Stimulated activated CD8-positive, alpha-beta memory T cell treated with anti-CD3 and anti-CD28 coated beads, Interleukin-15, amount 100 ng/mL, for 1 hour (primary cell): ENCODE results near the gene LRRC45.

Source experiments
- DNase-seq: peaks from one replicate; pipeline ENCODE4 v3.0.0-alpha.2; 2020; ENCODE audit warnings: low read depth

The LRRC45 gene

GRCh38 chr17:82063424-82064415 is 40.6 kb downstream of the LRRC45 start:
- DNase-seq: no peak

DNA sequence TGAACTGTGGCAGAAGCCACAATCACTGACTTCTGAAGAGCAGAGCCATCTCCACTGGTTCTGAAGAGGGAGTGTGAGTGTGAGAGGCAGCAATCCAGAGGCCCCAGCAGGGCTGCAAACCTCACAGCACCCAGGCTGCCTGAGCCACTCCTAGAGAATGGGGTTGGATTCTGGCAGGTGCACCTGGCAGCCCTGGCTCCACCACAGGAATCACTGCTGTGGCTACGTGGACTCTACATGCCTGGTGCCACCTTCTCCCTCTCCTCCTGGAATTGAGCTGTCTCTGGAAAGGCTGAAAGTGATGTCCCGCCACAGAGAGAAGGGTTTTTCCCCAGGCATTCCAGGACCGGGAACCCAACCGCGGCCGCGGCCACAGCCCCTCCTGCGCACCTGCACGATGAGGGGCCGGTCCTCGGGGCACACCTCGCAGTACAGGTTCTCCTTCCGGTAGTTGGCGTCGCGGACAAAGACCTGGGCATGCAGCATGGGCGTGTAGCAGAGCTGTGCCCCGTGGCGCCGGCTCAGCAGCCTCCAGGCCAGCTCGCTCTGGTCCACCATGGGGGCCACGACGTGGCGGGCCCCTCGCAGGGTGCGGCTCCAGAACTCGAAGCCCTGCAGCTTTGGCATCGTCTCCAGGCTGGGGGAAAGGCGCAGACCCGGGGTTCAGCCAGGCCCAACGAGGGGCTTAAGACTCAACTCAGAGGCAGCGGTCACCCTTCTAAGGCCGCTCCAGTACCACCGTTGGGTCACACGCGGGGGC is 41.5 kb downstream of the LRRC45 start:
- no peak for DNase-seq

- no peak for DNase-seq
Observed at GRCh38 chr17:82065193-82065637, 42.1 kb downstream of the LRRC45 start.

- DNase-seq: peak; percentile 31
Observed at GRCh38 chr17:82065638-82066303, 42.7 kb downstream of the LRRC45 start, which contains the start of gene DUS1L. DUS1L (minus strand) TSS chr17:82065804; CDS start chr17:82065059, 745 bp downstream.

DNA sequence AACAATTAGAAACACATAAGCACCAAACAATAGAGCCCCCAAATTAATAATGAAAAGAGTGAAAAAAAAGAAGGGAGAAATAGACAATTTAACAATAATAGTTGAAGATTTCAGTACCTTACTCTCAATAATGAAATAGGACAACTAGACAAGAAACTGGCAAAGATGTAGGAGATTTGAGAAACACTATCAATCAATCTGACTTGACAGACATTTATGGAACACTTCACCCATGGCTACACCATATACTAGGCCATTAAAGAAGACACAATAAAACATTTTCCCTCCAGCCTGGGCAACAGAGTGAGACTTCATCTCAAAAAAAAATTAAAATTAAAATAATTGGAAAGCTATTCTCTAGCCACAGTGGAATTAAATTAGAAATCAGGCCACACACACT is 47.5 kb downstream of the LRRC45 start:
- DNase-seq: no peak

GRCh38 chr17:82072827-82073226 is 49.7 kb downstream of the LRRC45 start:
- no peak for DNase-seq

DNA sequence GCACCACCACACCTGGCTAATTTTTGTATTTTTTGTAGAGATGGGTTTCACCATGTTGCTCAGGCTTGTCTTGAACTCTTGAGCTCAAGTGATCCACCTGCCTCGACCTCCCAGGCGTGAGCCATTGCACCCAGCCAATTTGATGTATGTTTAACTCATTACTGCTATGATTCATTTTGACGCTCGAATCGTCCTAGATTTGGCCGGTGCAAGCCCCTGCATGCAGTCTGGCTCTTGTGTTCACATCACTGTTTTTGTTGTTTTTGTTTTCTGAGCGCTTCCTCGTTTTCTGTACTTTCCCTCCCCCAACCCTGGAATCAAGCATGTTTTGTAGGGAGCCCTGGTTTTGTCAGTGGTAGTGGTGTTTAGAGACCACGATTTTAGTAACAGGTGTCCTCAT is 50.3 kb downstream of the LRRC45 start:
- no peak for DNase-seq

DNA sequence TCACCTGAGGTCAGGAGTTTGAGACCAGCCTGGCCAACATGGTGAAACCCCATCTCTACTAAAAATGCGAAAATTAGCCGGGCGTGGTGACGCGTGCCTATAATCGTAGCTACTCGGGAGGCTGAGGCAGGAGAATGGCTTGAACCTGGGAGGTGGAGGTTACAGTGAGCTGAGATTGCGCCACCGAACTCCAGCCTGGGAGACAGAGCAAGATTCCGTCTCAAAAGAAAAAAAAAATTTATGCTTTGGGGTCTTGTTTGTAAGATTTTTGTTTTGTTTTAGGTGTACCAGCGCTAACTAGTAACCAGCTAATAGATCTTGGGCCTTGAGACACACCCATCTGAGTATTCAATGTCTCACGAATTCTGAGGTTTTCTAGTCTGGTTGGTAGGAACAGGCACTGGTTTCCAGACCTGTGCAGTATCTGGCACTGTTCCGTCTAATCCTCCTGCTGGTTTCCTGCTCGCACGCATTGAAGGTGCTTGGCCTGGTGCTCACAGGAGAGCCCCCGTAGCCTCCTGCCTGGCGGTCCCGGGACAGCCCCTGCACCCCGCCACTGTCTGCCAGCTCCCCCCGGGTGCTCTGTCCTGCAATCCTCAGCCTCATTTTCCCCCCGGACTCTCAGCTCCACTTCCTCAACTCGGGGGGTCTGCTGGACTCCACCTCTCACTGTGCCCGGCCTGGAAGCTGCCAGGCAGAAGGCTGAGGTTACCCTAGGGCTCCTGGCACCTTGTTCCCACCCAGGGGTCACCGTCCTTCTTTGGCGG is 53.1 kb downstream of the LRRC45 start:
- no peak for DNase-seq

DNA sequence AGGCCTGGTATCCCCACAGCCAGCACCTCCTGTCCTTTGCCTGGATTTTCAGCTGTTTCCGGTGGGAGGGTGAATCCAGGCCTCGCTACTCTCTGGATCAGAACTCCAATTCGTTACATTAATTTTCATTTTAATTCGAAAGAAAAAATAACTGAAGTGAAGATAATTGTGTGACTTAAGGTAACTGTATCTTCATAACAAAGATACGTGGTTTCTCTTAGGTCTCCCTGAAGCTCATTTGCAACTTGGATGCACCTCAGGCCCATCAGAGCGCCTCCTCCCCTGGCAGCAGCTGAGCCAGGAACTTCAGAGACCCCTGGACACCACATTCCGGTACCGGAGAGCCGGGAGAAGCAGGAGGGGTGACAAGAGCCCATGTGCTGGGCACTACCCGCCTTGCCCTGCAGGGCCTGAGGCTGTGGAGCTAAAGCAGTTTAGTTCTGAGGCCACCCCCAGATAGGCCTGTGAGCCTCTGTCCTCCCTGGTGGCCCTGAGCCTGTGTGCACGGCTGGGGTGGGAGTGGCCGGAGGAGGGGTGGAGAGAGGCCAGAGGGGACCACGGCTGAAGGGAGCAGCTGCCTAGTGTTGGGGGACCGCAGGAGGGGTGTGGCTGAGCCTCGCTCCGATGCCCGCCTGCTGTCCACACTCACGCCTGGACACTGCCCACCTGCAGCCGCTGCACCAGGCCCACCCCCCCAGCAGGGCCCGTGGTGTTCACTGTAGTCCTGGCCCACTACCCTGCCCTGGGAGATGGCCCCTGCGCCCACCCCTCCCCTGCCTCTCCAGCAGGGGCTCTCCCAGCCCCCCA is 53.9 kb downstream of the LRRC45 start:
- no peak for DNase-seq

DNA sequence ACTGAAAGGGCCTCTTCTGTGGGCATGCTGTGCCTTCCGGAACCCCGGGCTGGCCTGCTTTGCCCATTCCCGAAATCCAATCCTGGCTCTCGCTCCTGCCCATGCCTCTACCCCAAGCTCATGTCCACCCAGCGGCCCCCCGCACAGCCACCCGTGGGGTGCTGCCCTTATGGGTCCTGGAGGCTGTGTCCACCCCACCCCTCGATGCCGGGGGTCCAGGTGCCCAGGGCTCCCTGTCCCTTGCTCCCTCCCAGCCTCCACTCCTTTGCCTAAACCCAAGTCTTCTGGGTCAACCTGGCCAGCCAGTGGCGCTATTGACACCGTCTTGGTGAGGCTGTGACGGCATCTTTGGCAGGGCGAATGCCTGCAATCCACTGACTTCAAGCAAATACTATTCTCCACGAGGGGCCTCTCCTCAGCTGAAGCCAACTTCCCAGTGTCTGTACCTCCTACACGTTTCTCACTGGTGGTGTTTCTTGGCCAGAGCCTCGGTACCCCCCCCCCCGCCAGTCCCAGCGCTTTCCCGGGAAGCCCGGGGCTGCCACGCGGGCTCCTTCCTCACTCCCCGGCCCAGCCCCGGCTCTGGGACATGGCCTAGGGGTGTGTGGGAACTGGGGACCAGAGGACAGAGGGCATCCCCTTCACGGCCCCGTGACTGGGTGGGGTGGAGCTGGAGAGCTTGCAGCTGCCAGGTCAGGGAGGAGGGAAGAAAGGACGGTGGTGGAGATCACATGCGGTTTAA is 54.7 kb downstream of the LRRC45 start:
- no peak for DNase-seq

DNA sequence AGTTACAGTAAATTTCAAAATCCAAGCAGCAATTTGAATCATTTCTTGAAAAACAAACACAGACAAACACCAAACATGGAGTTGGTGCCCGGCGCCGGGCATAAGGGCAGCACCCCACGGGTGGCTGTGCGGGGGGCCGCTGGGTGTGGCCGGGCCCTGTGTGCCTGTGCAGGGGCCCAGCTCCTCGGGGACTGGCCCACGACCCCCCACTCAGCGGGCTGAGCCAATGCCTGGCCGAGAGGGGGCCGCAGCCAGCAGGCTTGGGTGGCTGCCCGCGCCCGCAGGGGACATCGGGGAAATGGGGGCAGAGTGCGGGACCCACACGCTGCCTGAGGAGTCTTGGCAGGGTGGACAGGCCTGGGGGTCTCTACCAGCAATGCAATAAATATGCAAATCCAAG is 55.3 kb downstream of the LRRC45 start:
- DNase-seq: no peak

DNA sequence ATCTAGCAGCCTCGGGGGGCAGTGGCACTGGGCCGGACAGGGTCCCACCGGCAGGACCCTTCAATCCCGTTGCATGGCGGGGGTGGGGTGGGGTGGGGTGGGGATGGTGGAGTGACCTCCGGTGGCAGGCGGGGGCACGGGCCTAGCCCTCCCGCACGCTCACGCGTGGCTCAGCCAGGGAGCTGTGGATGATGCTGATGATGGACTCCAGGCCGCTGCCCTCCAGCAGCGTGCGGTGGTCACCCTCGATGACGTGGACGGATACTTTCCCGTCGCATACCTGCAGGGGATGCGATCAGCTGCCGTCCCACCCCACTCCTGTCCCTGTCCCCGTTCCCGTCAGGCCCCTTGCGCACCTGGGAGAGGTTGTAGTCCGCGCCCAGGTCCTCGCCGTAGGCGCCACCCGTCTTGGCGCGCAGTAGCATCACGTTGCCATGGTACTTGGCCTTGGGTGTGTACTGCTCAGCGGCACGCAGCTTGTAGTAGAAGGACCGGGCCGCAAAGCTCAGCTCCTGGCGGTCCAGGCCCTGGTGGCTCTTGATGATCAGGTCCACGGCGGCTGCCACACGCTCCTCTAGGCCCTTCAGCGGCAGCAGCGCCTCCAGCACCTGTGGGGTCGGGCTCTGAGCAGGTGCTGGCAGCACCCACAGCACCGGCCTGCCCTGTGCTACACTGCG is 56.0 kb downstream of the LRRC45 start:
- no peak for DNase-seq

DNA sequence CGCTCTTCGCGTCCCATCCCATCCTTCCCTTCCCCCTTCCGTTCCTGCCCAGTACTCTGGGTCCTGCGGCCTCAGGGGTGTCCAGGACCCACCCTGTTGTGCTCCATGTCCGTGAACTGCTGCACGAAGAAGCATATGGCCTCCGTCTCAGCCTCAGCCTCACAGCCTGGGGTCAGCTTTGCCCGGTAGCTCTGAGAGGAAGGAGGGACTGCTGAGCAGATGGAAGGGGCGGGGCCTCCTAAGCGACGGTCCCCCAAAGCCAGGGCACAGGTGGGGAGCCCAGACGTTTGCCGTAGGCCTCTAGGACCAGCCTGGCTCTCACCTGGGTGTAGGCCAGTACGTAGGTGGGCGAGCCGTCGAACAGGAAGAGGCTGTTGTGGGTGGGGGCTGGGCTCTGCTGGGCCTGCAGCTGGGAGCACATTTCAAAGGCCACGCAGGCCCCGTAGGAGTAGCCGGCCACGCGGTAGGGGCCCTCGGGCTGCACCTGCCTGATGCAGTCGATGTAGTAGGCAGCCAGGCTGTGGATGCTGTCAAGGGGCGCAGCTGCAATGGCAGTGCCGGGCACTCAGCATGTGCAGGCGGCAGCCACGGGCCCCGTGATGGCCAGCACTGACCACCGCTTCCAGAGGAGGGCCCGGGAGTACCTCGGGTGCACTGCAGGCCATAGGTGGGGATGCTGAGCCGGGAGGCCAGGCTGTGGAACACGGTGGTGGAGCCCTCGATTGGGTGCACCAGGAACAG is 57.1 kb downstream of the LRRC45 start:
- no peak for DNase-seq
